Ascending aorta (tissue), 2 donors: Measurements from ENCODE around the gene ADAMTS3. TPM values are rescaled to one million over a fixed set of nuclear protein-coding genes. Genes with fewer than 3 reads are reported as not detected.
"Not testable (repeated sequence)": the region's sequence is repeated elsewhere in the genome, so short reads cannot be mapped to it uniquely, and the experiment has no call there.

Experiments
- DNase-seq, 2 donors: peaks; one replicate each; pipeline ENCODE4 v3.0.0-alpha.2; 2019; ENCODE audit warnings: low spot score in 2 of 2
- H3K27ac ChIP-seq, 2 donors: fragments of 200-600 bp; sonication (generic); one replicate each; pipeline ENCODE4 v1.5.1; 2016 to 2017; ENCODE audit warnings: mild to moderate bottlenecking in 1 of 2
- H3K27me3 ChIP-seq: fragments of 200-600 bp; sonication (generic); one replicate; pipeline ENCODE4 v1.5.1; 2017
- H3K36me3 ChIP-seq, 2 donors: fragments of 200-600 bp; sonication (generic); one replicate each; pipeline ENCODE4 v1.5.1; 2016
- H3K4me1 ChIP-seq, 2 donors: fragments of 200-600 bp; sonication (generic); one replicate each; pipeline ENCODE4 v1.5.1; 2016 to 2017; ENCODE audit warnings: mild to moderate bottlenecking in 1 of 2
- H3K4me3 ChIP-seq, 2 donors: fragments of 200-600 bp; sonication (generic); one replicate each; pipeline ENCODE4 v1.5.1; 2016 to 2017; ENCODE audit warnings: mild to moderate bottlenecking in 1 of 2
- H3K9me3 ChIP-seq, 2 donors: fragments of 200-600 bp; sonication (generic); one replicate each; pipeline ENCODE4 v1.5.1; 2016
- CTCF ChIP-seq, 3 experiments: fragments of 200-600 bp in 2 of 3; fragments of 450-650 bp in 1 of 3; sonication (generic) in 2 of 3; IDR thresholded peaks; one replicate each; pipeline ENCODE4 v1.5.1; 2016 to 2019; ENCODE audit warnings: antibody characterized with exemption in 3 of 3, mild to moderate bottlenecking in 1 of 3, moderate library complexity in 1 of 3
- intact Hi-C: fragments of 100-400 bp; cut with DNase I; formaldehyde crosslinking; loops from one replicate; pipeline ENCODE4 v1.15.1; 2023
- total RNA-seq: library from RNA; depleted of rRNA; stranded (reverse); fragments of >200 nt; gene quantifications from one replicate; pipeline ENCODE4 v1.1.0, GENCODE V29; 2016

The ADAMTS3 gene
- total RNA-seq, 1 donor from 2014 or later, result 2.2 TPM

GRCh38 chr4:72552447-72552846 is 16.6 kb downstream of the ADAMTS3 start:
- no peaks in the 10 kb centered on the region for H3K36me3 ChIP-seq
- no peak for DNase-seq
- no peaks in the 10 kb centered on the region for H3K4me1 ChIP-seq
- H3K9me3 ChIP-seq, result no peaks in the 10 kb centered on the region
- intact Hi-C loops, result no loop called here
- no peak overlapping the region for H3K4me3 ChIP-seq
- H3K27ac ChIP-seq, result no peak overlapping the region
- no peak for TF ChIP-seq CTCF (IDR thresholded peaks at IDR 0.05)
- no peaks in the 10 kb centered on the region for H3K27me3 ChIP-seq

- no peak for DNase-seq
- TF ChIP-seq CTCF (IDR thresholded peaks at IDR 0.05), result no peak
- no peaks in the 10 kb centered on the region for H3K36me3 ChIP-seq
- no peaks in the 10 kb centered on the region for H3K9me3 ChIP-seq
- H3K27ac ChIP-seq, result no peak overlapping the region
- H3K4me1 ChIP-seq, result no peaks in the 10 kb centered on the region
- H3K27me3 ChIP-seq, result no peaks in the 10 kb centered on the region
- intact Hi-C loops, result no loop called here
- H3K4me3 ChIP-seq, result no peak overlapping the region
These were observed 22.6 kb downstream of the ADAMTS3 start for GRCh38 chr4:72546456-72546855.

- H3K4me1 ChIP-seq, H3K36me3 ChIP-seq, H3K27ac ChIP-seq, DNase-seq, intact Hi-C loops, H3K4me3 ChIP-seq, H3K27me3 ChIP-seq, H3K9me3 ChIP-seq: not testable (repeated sequence)
These were observed 28.3 kb downstream of the ADAMTS3 start for GRCh38 chr4:72540694-72541093.

- intact Hi-C loops, result no loop called here
- DNase-seq, result no peak
These were observed 31.0 kb downstream of the ADAMTS3 start for GRCh38 chr4:72538006-72538405.

GRCh38 chr4:72536443-72536842 is 32.6 kb downstream of the ADAMTS3 start:
- H3K27ac ChIP-seq, result no peak overlapping the region
- no peak for TF ChIP-seq CTCF (IDR thresholded peaks at IDR 0.05)
- H3K4me3 ChIP-seq, result no peak overlapping the region
- no peaks in the 10 kb centered on the region for H3K27me3 ChIP-seq
- H3K9me3 ChIP-seq, result no peaks in the 10 kb centered on the region
- no peak for DNase-seq
- no peaks in the 10 kb centered on the region for H3K4me1 ChIP-seq
- intact Hi-C loops, result no loop called here
- H3K36me3 ChIP-seq, result no peaks in the 10 kb centered on the region

More at GRCh38 chr4:72538006-72538405, 31.0 kb downstream of the ADAMTS3 start:
- no peak overlapping the region for H3K27ac ChIP-seq
- no peaks in the 10 kb centered on the region for H3K4me1 ChIP-seq
- H3K9me3 ChIP-seq, result no peaks in the 10 kb centered on the region
- H3K36me3 ChIP-seq, result no peaks in the 10 kb centered on the region
- no peak overlapping the region for H3K4me3 ChIP-seq
- H3K27me3 ChIP-seq, result no peaks in the 10 kb centered on the region
- TF ChIP-seq CTCF (IDR thresholded peaks at IDR 0.05), result no peak

- intact Hi-C loops, result no loop called here
- no peak overlapping the region for H3K4me3 ChIP-seq
- H3K27ac ChIP-seq, result no peak overlapping the region
- TF ChIP-seq CTCF (IDR thresholded peaks at IDR 0.05), result no peak
- no peak for DNase-seq
- peaks cover 0 to 2% of the 10 kb centered on the region in 2 donors for H3K4me1 ChIP-seq
- no peaks in the 10 kb centered on the region for H3K9me3 ChIP-seq
- no peaks in the 10 kb centered on the region for H3K36me3 ChIP-seq
- no peaks in the 10 kb centered on the region for H3K27me3 ChIP-seq
These were observed 37.2 kb downstream of the ADAMTS3 start for GRCh38 chr4:72531768-72532290.
